HepG2 (cell line): ENCODE measurements around the gene DEFB125. TPM values are rescaled to one million over a fixed set of nuclear protein-coding genes. Genes with fewer than 3 reads are reported as not detected.

Experiments
- ATAC-seq: fragments of 200-7000 bp; cut with Tn5 transposase; 3 replicates; pipeline ENCODE4 v1.9.1; 2020; ENCODE audit warnings: mild to moderate bottlenecking, moderate library complexity
- BruUV-seq: library from RNA; stranded (reverse); fragments of 400-500 nt; replicated peaks from 2 replicates; lab custom pipeline; 2021; lab: Mats Ljungman, UMichigan
- CTCF ChIA-PET: fragments of 300-600 bp; formaldehyde crosslinking; extraction: SDS; loops from one replicate; lab custom pipeline; 2021; ENCODE audit warnings: low total read pairs, inconsistent platforms, low intra/inter-chr PET ratio; lab: Yijun Ruan, JAX
- POLR2A ChIA-PET: fragments of 350-600 bp; sonication (Branson Sonifier 250); formaldehyde crosslinking; loops from one replicate; lab custom pipeline; 2020; ENCODE audit warnings: antibody characterized with exemption, inconsistent platforms; lab: Yijun Ruan, JAX
- DNase-seq: peaks from one replicate; pipeline ENCODE4 v3.0.0-alpha.2; 2015; ENCODE audit warnings: low spot score
- FAIRE-seq: peaks from 3 replicates; lab custom pipeline; 2011; peaks lifted over from hg19 to GRCh38; lab: Jason Lieb, UNC
- H2AFZ ChIP-seq: one replicate; pipeline ENCODE4 v1.6.1; 2011; ENCODE audit warnings: low read length, inconsistent platforms
- H3K27ac ChIP-seq: fragments of 300-600 bp; 3 replicates; pipeline ENCODE4 v1.8.0; 2011; ENCODE audit warnings: mixed run types, mild to moderate bottlenecking, mixed read lengths, low read length, inconsistent platforms; ENCODE audit not compliant: insufficient read depth; ENCODE audit errors: extremely low read length
- H3K27me3 ChIP-seq, 2 experiments: fragments of 200-600 bp in 1 of 2; 2 replicates in 1 of 2; 3 replicates in 1 of 2; pipeline versions ENCODE4 v1.6.0 to v1.8.0; 2011; ENCODE audit warnings: low read length in 2 of 2, mild to moderate bottlenecking in 2 of 2, moderate library complexity in 2 of 2, inconsistent platforms in 1 of 2; ENCODE audit not compliant: insufficient read depth in 2 of 2, control insufficient read depth in 1 of 2
- H3K36me3 ChIP-seq, 2 experiments: fragments of 200-600 bp in 1 of 2; replicated peaks in 1 of 2; 2 replicates in 1 of 2; 3 replicates in 1 of 2; pipeline versions ENCODE4 v1.5.1 to v1.8.0; 2011; ENCODE audit warnings: low read length in 2 of 2, inconsistent platforms in 1 of 2; ENCODE audit not compliant: insufficient read depth in 2 of 2, control insufficient read depth in 1 of 2
- H3K4me1 ChIP-seq: 2 replicates; pipeline ENCODE4 v1.5.1; 2012; ENCODE audit warnings: low read length, inconsistent platforms; ENCODE audit not compliant: insufficient read depth
- H3K4me2 ChIP-seq: 2 replicates; pipeline ENCODE4 v1.6.0; 2011; ENCODE audit warnings: low read depth, low read length, inconsistent platforms
- H3K4me3 ChIP-seq, 3 experiments: fragments of 200-600 bp in 1 of 3; sonication (generic), shearing (Covaris generic) in 1 of 3; replicated peaks in 1 of 3; 2 replicates each; pipeline ENCODE4 v1.5.1; 2011 to 2016; ENCODE audit warnings: low read length in 3 of 3, inconsistent platforms in 2 of 3, low read depth in 2 of 3, mild to moderate bottlenecking in 2 of 3, control low read depth in 1 of 3, mixed read lengths in 1 of 3; ENCODE audit not compliant: insufficient read depth in 1 of 3
- H3K79me2 ChIP-seq: one replicate; pipeline ENCODE4 v1.6.1; 2011; ENCODE audit warnings: low read length, inconsistent platforms; ENCODE audit not compliant: insufficient read depth
- H3K9ac ChIP-seq: 2 replicates; pipeline ENCODE4 v1.6.0; 2011; ENCODE audit warnings: mild to moderate bottlenecking, low read depth, low read length, inconsistent platforms; ENCODE audit not compliant: insufficient read depth
- H3K9me3 ChIP-seq: 2 replicates; pipeline ENCODE4 v1.5.1; 2012; ENCODE audit warnings: mild to moderate bottlenecking, low read length
- H4K20me1 ChIP-seq: 2 replicates; pipeline ENCODE4 v1.6.0; 2011; ENCODE audit warnings: inconsistent platforms, mild to moderate bottlenecking, low read length, moderate library complexity; ENCODE audit not compliant: insufficient read depth
- ERF ChIP-seq: IDR thresholded peaks from 2 replicates; pipeline ENCODE4 v1.6.1; 2018; ENCODE audit warnings: missing biosample characterization, missing genetic modification reagents
- JUN ChIP-seq: sonication (generic); formaldehyde crosslinking; IDR thresholded peaks from 2 replicates; pipeline ENCODE4 v1.4.0; 2020; ENCODE audit warnings: mild to moderate bottlenecking, missing genetic modification reagents
- PITX1 ChIP-seq: sonication (generic); formaldehyde crosslinking; IDR thresholded peaks from 2 replicates; pipeline ENCODE4 v1.5.1; 2020; ENCODE audit warnings: mild to moderate bottlenecking, missing genetic modification reagents
- POGZ ChIP-seq: sonication (generic); formaldehyde crosslinking; IDR thresholded peaks from 2 replicates; pipeline ENCODE4 v1.4.0; 2020; ENCODE audit warnings: mild to moderate bottlenecking, missing genetic modification reagents
- SIX4 ChIP-seq: sonication (generic); formaldehyde crosslinking; IDR thresholded peaks from 2 replicates; pipeline ENCODE4 v1.4.0; 2020; ENCODE audit warnings: missing genetic modification reagents
- TCF7 ChIP-seq: sonication (generic); IDR thresholded peaks from 2 replicates; pipeline ENCODE4 v1.6.1; 2016; ENCODE audit warnings: antibody characterized with exemption, low read depth
- TOE1 ChIP-seq: sonication (generic); formaldehyde crosslinking; IDR thresholded peaks from 2 replicates; pipeline ENCODE4 v1.4.0; 2020; ENCODE audit warnings: mild to moderate bottlenecking, missing genetic modification reagents
- ZBTB20 ChIP-seq: sonication (generic); formaldehyde crosslinking; IDR thresholded peaks from 2 replicates; pipeline ENCODE4 v1.8.1; 2023; ENCODE audit warnings: missing genetic modification reagents, low read depth, mild to moderate bottlenecking, borderline replicate concordance
- ZMYM3 ChIP-seq: sonication (generic); formaldehyde crosslinking; IDR thresholded peaks from 2 replicates; pipeline ENCODE4 v1.5.1; 2020; ENCODE audit warnings: mild to moderate bottlenecking, missing genetic modification reagents
- ZNF446 ChIP-seq: sonication (generic); formaldehyde crosslinking; IDR thresholded peaks from 2 replicates; pipeline ENCODE4 v1.5.0; 2020; ENCODE audit warnings: mild to moderate bottlenecking, missing genetic modification reagents
- ZNF546 ChIP-seq: sonication (generic); formaldehyde crosslinking; conservative IDR thresholded peaks from 2 replicates; pipeline ENCODE4 v1.8.1; 2023; ENCODE audit warnings: mild to moderate bottlenecking, missing genetic modification reagents
- ZNF556 ChIP-seq: sonication (generic); formaldehyde crosslinking; IDR thresholded peaks from 2 replicates; pipeline ENCODE4 v1.4.0; 2020; ENCODE audit warnings: mild to moderate bottlenecking, missing genetic modification reagents, borderline replicate concordance
- ZNF569 ChIP-seq: sonication (generic); formaldehyde crosslinking; IDR thresholded peaks from 2 replicates; pipeline ENCODE4 v1.5.0; 2020; ENCODE audit warnings: mild to moderate bottlenecking, missing genetic modification reagents, moderate library complexity, borderline replicate concordance
- ZNF570 ChIP-seq: sonication (generic); formaldehyde crosslinking; IDR thresholded peaks from 2 replicates; pipeline ENCODE4 v1.4.0; 2020; ENCODE audit warnings: mild to moderate bottlenecking, missing genetic modification reagents, borderline replicate concordance
- WGBS: methylation state at CpG from one replicate; pipeline ENCODE4 v1.1.6; 2017; ENCODE audit warnings: low lambda C conversion rate; 5-methylcytosine and 5-hydroxymethylcytosine counted together
- in situ Hi-C: cut with HindIII; loops from 2 replicates; pipeline ENCODE4 v1.10.0; 2017; ENCODE audit warnings: low pct_unique_long_range_greater_than_20kb; ENCODE audit not compliant: extremely low pct_ligation_motif_present
- intact Hi-C: fragments of 100-400 bp; cut with micrococcal nuclease; formaldehyde crosslinking; loops from one replicate; pipeline ENCODE4 v1.10.0; 2022; ENCODE audit not compliant: unreplicated experiment
- polyA plus RNA-seq, 8 experiments: library from polyadenylated mRNA; depleted of rRNA in 3 of 8; stranded (reverse) in 7 of 8; unstranded in 1 of 8; fragments of >200 nt; fragmentation: Illumina TruSeq in 4 of 8; extraction: Trizol in 4 of 8; gene quantifications; 2 replicates each; pipeline versions ENCODE4 v1.2.1 to v1.2.3, GENCODE V29; 2011 to 2016; ENCODE audit warnings: low read depth in 4 of 8, missing spikeins in 1 of 8, mixed read lengths in 1 of 8; ENCODE audit not compliant: insufficient read depth in 1 of 8
- total RNA-seq, 5 experiments: library from RNA; depleted of rRNA; stranded (reverse); fragments of >200 nt; fragmentation: Illumina TruSeq; extraction: Trizol; gene quantifications; 2 replicates each; pipeline ENCODE4 v1.2.3, GENCODE V29; 2016; ENCODE audit warnings: low read depth in 1 of 5
- TF ChIP-seq, protein P1 (sequence below): sonication (generic); formaldehyde crosslinking; IDR thresholded peaks from 2 replicates; pipeline ENCODE4 v1.8.0; 2022; ENCODE audit warnings: mild to moderate bottlenecking, missing genetic modification reagents; ENCODE audit not compliant: insufficient replicate concordance
- TF ChIP-seq, protein P2 (sequence below): sonication (generic); formaldehyde crosslinking; IDR thresholded peaks from 2 replicates; pipeline ENCODE4 v1.4.0; 2020; ENCODE audit warnings: low read depth, mild to moderate bottlenecking, missing genetic modification reagents
- TF ChIP-seq, protein P3 (sequence below): sonication (generic); formaldehyde crosslinking; IDR thresholded peaks from 2 replicates; pipeline ENCODE4 v1.9.0; 2021; ENCODE audit warnings: missing genetic modification reagents, borderline replicate concordance

The DEFB125 gene
- total and polyA plus RNA-seq, 2 of the 13 experiments (the other 11 are each of a cell fraction or from before 2014, with no cell fraction given): not detected

DNA sequence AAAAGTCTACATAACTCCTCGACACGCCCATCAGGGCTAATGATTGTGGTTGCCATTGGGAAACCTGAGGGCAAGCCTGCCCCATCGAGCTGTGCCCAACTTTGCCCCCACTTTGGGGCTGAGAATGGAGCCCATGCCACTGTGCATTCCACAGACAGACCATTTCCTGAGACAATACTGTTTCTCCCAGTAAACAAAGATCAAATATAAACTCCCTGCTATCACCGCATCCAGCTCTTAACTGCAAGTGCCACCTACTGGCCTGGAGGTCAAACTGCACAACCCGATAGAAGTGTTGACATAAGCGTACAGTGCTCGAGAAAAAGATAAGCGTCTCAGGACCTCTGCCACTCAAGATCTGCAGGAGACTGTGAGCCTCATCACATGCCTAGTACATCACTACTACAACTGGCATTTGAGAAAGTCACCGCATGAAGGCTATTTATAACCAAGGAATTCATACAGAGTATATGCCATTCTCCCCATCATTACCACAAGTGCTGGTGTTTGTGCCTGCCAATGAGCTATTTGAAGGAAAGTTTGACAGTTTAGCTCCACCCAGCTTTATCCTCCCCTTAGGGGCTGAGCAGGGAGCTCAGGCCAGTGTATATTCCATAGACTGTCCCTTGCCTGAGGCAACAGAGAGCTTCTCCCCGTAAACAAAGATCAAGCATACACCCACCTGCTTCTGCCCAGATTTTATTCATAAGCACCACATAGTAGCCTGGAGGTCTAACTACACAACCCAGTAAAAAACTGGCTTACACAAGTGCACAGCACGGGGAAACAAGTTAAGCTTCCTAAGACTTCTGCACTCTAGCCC is 50.4 kb downstream of the DEFB125 start (continued):
- TF ChIP-seq ZMYM3 (CRISPR knock-in tag) (0 out of 2 replicates have a peak, but pooled peaks have one; percentile 29), ERF (CRISPR knock-in tag) (peak; percentile 61; the same call in 1 of the 2 replicates), TCF7 (peak; percentile 27; the same call in 1 of the 2 replicates), ZNF570 (CRISPR knock-in tag) (no peak), ZNF556 (CRISPR knock-in tag) (peak; percentile 59; the same call in 1 of the 2 replicates), ZNF569 (CRISPR knock-in tag) (no peak), ZNF446 (CRISPR knock-in tag) (no peak), JUN (CRISPR knock-in tag) (0 out of 2 replicates have a peak, but pooled peaks have one; percentile 45)
- TF ChIP-seq, protein P1, sequence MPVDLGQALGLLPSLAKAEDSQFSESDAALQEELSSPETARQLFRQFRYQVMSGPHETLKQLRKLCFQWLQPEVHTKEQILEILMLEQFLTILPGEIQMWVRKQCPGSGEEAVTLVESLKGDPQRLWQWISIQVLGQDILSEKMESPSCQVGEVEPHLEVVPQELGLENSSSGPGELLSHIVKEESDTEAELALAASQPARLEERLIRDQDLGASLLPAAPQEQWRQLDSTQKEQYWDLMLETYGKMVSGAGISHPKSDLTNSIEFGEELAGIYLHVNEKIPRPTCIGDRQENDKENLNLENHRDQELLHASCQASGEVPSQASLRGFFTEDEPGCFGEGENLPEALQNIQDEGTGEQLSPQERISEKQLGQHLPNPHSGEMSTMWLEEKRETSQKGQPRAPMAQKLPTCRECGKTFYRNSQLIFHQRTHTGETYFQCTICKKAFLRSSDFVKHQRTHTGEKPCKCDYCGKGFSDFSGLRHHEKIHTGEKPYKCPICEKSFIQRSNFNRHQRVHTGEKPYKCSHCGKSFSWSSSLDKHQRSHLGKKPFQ (CRISPR knock-in tag): no peak

DNA sequence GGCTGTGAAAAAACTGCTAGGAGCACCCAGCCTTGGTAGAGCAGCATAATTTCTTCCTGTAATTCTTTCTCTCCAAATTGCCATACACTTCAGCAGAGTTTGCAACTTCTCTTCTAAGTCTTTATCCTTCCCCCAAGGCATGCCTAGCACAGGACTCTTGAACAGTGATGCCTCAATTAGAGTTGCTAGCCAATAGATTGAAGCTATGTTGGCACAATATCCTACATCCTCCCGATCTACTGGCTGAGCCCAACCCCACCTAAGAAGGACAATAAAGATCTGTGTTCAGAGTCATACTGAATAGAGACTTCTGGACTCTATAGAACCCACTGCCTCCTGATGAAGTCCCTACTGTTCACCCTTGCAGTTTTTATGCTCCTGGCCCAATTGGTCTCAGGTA is 54.8 kb downstream of the DEFB125 start, which contains the start of gene DEFB126:
DEFB126 (plus strand) TSS at position 301 of the 400 bp plus-strand sequence; CDS start at position 340, 39 bp downstream.
- no TSS peak for BruUV-seq
- TF ChIP-seq, protein P2, sequence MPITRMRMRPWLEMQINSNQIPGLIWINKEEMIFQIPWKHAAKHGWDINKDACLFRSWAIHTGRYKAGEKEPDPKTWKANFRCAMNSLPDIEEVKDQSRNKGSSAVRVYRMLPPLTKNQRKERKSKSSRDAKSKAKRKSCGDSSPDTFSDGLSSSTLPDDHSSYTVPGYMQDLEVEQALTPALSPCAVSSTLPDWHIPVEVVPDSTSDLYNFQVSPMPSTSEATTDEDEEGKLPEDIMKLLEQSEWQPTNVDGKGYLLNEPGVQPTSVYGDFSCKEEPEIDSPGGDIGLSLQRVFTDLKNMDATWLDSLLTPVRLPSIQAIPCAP: no peak
- TF ChIP-seq ZBTB20 (CRISPR knock-in tag): no peak
- TF ChIP-seq TOE1 (CRISPR knock-in tag): no peak
- TF ChIP-seq SIX4 (CRISPR knock-in tag): no peak
- no peak for TF ChIP-seq ZNF546 (CRISPR knock-in tag)
- TF ChIP-seq PITX1 (CRISPR knock-in tag): no peak
- no peak for TF ChIP-seq POGZ
- TF ChIP-seq, protein P3, sequence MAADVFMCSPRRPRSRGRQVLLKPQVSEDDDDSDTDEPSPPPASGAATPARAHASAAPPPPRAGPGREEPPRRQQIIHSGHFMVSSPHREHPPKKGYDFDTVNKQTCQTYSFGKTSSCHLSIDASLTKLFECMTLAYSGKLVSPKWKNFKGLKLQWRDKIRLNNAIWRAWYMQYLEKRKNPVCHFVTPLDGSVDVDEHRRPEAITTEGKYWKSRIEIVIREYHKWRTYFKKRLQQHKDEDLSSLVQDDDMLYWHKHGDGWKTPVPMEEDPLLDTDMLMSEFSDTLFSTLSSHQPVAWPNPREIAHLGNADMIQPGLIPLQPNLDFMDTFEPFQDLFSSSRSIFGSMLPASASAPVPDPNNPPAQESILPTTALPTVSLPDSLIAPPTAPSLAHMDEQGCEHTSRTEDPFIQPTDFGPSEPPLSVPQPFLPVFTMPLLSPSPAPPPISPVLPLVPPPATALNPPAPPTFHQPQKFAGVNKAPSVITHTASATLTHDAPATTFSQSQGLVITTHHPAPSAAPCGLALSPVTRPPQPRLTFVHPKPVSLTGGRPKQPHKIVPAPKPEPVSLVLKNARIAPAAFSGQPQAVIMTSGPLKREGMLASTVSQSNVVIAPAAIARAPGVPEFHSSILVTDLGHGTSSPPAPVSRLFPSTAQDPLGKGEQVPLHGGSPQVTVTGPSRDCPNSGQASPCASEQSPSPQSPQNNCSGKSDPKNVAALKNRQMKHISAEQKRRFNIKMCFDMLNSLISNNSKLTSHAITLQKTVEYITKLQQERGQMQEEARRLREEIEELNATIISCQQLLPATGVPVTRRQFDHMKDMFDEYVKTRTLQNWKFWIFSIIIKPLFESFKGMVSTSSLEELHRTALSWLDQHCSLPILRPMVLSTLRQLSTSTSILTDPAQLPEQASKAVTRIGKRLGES (CRISPR knock-in tag): no peak

More for the DNA sequence above, 54.8 kb downstream of the DEFB125 start, which contains the start of gene DEFB126:
- intact Hi-C loops: no loop called here
- 0% methylated on average over 1 of the region's 1 CpG for WGBS
- no peak for FAIRE-seq
- no peak for DNase-seq
- H3K27me3 ChIP-seq: peaks cover 0 to 12% of the 10 kb centered on the region in 2 experiments; a peak in 2 of 5 replicates
- H2AFZ ChIP-seq: no peak within 1 kb of the TSS
- no peaks in the 10 kb centered on the region for H3K9me3 ChIP-seq
- no peak within 1 kb of the TSS for H3K27ac ChIP-seq
- no peak within 1 kb of the TSS for H3K4me2 ChIP-seq
- no peak for ATAC-seq
- H4K20me1 ChIP-seq: no peaks in the 10 kb centered on the region
- H3K79me2 ChIP-seq: no peaks in the 10 kb centered on the region
- in situ Hi-C loops: no loop called here
- ChIA-PET CTCF (no interaction called here), POLR2A (no interaction called here)
- H3K9ac ChIP-seq: no peak within 1 kb of the TSS
- no peak within 1 kb of the TSS for H3K4me3 ChIP-seq
- H3K36me3 ChIP-seq: no peaks in the 10 kb centered on the region
- peaks cover 11% of the 10 kb centered on the region for H3K4me1 ChIP-seq
